LNCAP (cell line): ENCODE data around the gene LNPEP.

Source experiments
- CTCF ChIP-seq: fragments of 450-650 bp; IDR thresholded peaks from 2 replicates; pipeline ENCODE4 v1.5.1; 2017; ENCODE audit warnings: mild to moderate bottlenecking

LNPEP gene

GRCh38 chr5:97006454-97007060, 70.7 kb downstream of the LNPEP start:
- TF ChIP-seq CTCF, result no peak

GRCh38 chr5:97009212-97009898, 73.5 kb downstream of the LNPEP start:
- no peak for TF ChIP-seq CTCF

- no peak for TF ChIP-seq CTCF
These were observed 74.0 kb downstream of the LNPEP start for GRCh38 chr5:97009921-97010320.

GRCh38 chr5:97010606-97011005, 74.7 kb downstream of the LNPEP start:
- no peak for TF ChIP-seq CTCF

GRCh38 chr5:97011567-97011966, 75.7 kb downstream of the LNPEP start:
- TF ChIP-seq CTCF, result no peak

GRCh38 chr5:97019435-97020117, 83.7 kb downstream of the LNPEP start:
- no peak for TF ChIP-seq CTCF

GRCh38 chr5:97021416-97021815, 85.5 kb downstream of the LNPEP start:
- TF ChIP-seq CTCF, result no peak
